Stimulated activated CD4-positive, alpha-beta T cell treated with anti-CD3 and anti-CD28 coated beads, Interleukin-12 subunit alpha, Interleukin-12 subunit beta, amount 100 ng/mL, for 4 hours (primary cell): ENCODE data around the gene IL10RA.
"Not testable (repeated sequence)": the region's sequence is repeated elsewhere in the genome, so short reads cannot be mapped to it uniquely, and the experiment has no call there.

Source experiments
- DNase-seq: peaks from one replicate; pipeline ENCODE4 v3.0.0-alpha.2; 2020

Gene IL10RA

GRCh38 chr11:117962826-117963225, 23.4 kb upstream of the IL10RA start:
- no peak for DNase-seq

- no peak for DNase-seq
Measured at GRCh38 chr11:117966908-117967307, 19.3 kb upstream of the IL10RA start.

- DNase-seq: no peak
Measured at GRCh38 chr11:117969160-117969991, 16.8 kb upstream of the IL10RA start.

GRCh38 chr11:117970400-117971024, 15.7 kb upstream of the IL10RA start:
- no peak for DNase-seq

- DNase-seq: no peak
Measured at GRCh38 chr11:117972044-117972443, 14.2 kb upstream of the IL10RA start.

GRCh38 chr11:117972629-117973502, 13.3 kb upstream of the IL10RA start:
- no peak for DNase-seq

- DNase-seq: no peak
Measured at GRCh38 chr11:117973503-117973860, 12.7 kb upstream of the IL10RA start.

GRCh38 chr11:117976445-117976844, 9.7 kb upstream of the IL10RA start:
- no peak for DNase-seq

GRCh38 chr11:117977029-117977428, 9.2 kb upstream of the IL10RA start:
- DNase-seq: no peak

- not testable (repeated sequence) for DNase-seq
Measured at GRCh38 chr11:117977612-117978264, 8.5 kb upstream of the IL10RA start.

GRCh38 chr11:117978291-117978910, 7.8 kb upstream of the IL10RA start:
- DNase-seq: not testable (repeated sequence)

- DNase-seq: no peak
Measured at GRCh38 chr11:117978991-117979390, 7.2 kb upstream of the IL10RA start.

GRCh38 chr11:117979481-117980211, 6.5 kb upstream of the IL10RA start:
- DNase-seq: no peak

- no peak for DNase-seq
Measured at GRCh38 chr11:117980280-117980679, 5.9 kb upstream of the IL10RA start.

GRCh38 chr11:117980720-117981119, 5.5 kb upstream of the IL10RA start:
- DNase-seq: no peak

- no peak for DNase-seq
Measured at GRCh38 chr11:117983163-117983475, 3.1 kb upstream of the IL10RA start.

GRCh38 chr11:117984476-117984875, 1.7 kb upstream of the IL10RA start:
- no peak for DNase-seq

- peak; percentile 46 for DNase-seq
Measured at GRCh38 chr11:117986981-117987574, 884 bp downstream of the IL10RA start.

GRCh38 chr11:117989351-117990102, 3.3 kb downstream of the IL10RA start:
- no peak for DNase-seq

- DNase-seq: no peak
Measured at GRCh38 chr11:117992136-117992535, 5.9 kb downstream of the IL10RA start.

GRCh38 chr11:117992620-117993019, 6.4 kb downstream of the IL10RA start:
- DNase-seq: no peak
